Measurements from ENCODE around the gene ZSWIM1. TPM values are rescaled to one million over a fixed set of nuclear protein-coding genes. Genes with fewer than 3 reads are reported as not detected.

ZSWIM1 gene
- total and polyA plus RNA-seq, 11 donors: 3.9 to 16.3 (median 10.4) TPM

GRCh38 chr20:45835825-45836224 lies 45.2 kb upstream of the ZSWIM1 start:
- H3K27me3 ChIP-seq: no peaks in the 10 kb centered on the region
- DNase-seq (peak in 2 of 5 donors; percentile 74 to 76), ATAC-seq (peak; percentile 19 to 55 (median 37))
- H3K36me3 ChIP-seq: peaks cover 0 to 43% (median 24%) of the 10 kb centered on the region in 9 donors
- intact Hi-C loops (cut with DNase I): loop anchor here in 3 of 10 donors (2.0 to 10.0 kb wide), 2 partner anchors 55 to 99 kb away; partner anchors contain the start of genes PCIF1 (in 2 of the 3), CTSA (in 1 of the 3) and NEURL2 (in 1 of the 3)
- peak overlapping the region in 9 of 12 donors; percentile 63 to 90 (median 79) for H3K4me3 ChIP-seq
- 77 to 82% (median 81%) methylated on average over 5 of the region's 5 CpGs for WGBS, 4 donors
- peaks cover 0 to 51% (median 34%) of the 10 kb centered on the region in 12 donors for H3K4me1 ChIP-seq
- peak overlapping the region in 10 of 12 donors; percentile 91 to 99 (median 95) for H3K27ac ChIP-seq
- H3K9me3 ChIP-seq: no peaks in the 10 kb centered on the region
- TF ChIP-seq POLR2A (IDR thresholded peaks at IDR 0.05): peak in 1 of 2 donors; percentile 16
- TF ChIP-seq, protein P1, sequence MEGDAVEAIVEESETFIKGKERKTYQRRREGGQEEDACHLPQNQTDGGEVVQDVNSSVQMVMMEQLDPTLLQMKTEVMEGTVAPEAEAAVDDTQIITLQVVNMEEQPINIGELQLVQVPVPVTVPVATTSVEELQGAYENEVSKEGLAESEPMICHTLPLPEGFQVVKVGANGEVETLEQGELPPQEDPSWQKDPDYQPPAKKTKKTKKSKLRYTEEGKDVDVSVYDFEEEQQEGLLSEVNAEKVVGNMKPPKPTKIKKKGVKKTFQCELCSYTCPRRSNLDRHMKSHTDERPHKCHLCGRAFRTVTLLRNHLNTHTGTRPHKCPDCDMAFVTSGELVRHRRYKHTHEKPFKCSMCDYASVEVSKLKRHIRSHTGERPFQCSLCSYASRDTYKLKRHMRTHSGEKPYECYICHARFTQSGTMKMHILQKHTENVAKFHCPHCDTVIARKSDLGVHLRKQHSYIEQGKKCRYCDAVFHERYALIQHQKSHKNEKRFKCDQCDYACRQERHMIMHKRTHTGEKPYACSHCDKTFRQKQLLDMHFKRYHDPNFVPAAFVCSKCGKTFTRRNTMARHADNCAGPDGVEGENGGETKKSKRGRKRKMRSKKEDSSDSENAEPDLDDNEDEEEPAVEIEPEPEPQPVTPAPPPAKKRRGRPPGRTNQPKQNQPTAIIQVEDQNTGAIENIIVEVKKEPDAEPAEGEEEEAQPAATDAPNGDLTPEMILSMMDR (IDR thresholded peaks at IDR 0.05): no peak

DNA sequence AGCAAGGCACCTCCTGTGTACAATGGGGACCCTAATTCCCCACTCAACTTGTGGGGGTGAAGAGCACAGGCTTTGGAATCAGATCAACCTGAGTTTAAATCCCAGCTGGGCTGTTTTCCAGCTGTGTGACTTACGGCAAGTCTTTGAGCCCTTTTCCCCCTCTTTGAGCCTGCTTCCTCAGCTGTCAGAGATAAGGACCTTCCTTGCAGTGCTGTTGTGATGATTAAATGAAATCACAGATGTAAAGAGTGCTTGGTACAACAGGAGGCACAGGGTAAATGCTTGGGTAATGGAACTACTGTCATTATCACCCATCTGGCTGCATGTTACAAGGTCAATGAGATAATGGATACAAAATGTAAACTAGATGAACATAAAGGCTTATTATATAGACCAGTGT lies 44.2 kb upstream of the ZSWIM1 start:
- Histone ChIP-seq H3K27ac (peak overlapping the region in 5 of 12 donors; percentile 12 to 99 (median 37)), H3K4me1 (peaks cover 0 to 50% (median 38%) of the 10 kb centered on the region in 12 donors), H3K4me3 (peak overlapping the region in 1 of 12 donors; percentile 12), H3K36me3 (peaks cover 0 to 53% (median 34%) of the 10 kb centered on the region in 9 donors), H3K27me3 (no peaks in the 10 kb centered on the region), H3K9me3 (no peaks in the 10 kb centered on the region)
- ATAC-seq: no peak
- DNase-seq: no peak
- TF ChIP-seq, protein P1 (IDR thresholded peaks at IDR 0.05): no peak
- TF ChIP-seq POLR2A (IDR thresholded peaks at IDR 0.05): no peak
- 2 to 25% (median 13%) methylated on average over 1 of the region's 1 CpG for WGBS, 4 donors
- intact Hi-C loops (cut with DNase I): loop anchor here in 2 of 10 donors (10.0 kb wide), 1 partner anchor 98 kb away; the partner anchor contains the start of gene PCIF1 (in 2 of the 2)

DNA sequence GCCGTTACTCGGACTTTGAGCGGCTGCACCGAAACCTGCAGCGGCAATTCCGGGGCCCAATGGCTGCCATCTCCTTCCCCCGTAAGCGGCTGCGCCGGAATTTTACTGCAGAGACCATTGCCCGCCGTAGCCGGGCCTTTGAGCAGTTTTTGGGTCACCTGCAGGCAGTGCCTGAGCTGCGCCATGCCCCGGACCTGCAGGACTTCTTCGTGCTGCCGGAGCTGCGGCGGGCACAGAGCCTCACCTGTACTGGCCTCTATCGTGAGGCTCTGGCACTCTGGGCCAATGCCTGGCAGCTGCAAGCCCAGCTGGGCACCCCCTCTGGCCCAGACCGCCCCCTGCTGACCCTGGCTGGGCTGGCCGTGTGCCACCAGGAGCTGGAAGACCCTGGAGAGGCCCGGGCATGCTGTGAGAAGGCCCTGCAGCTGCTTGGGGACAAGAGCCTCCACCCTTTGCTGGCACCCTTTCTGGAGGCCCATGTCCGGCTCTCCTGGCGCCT lies 40.3 kb upstream of the ZSWIM1 start:
- DNase-seq (no peak), ATAC-seq (peak in 1 of 4 donors; percentile 24)
- H3K4me1 ChIP-seq: peaks cover 0 to 42% (median 30%) of the 10 kb centered on the region in 12 donors
- H3K4me3 ChIP-seq: no peak overlapping the region
- TF ChIP-seq, protein P1 (IDR thresholded peaks at IDR 0.05): no peak
- TF ChIP-seq POLR2A (IDR thresholded peaks at IDR 0.05): no peak
- 90 to 94% (median 92%) methylated on average over 15 to 25 of the region's 25 CpGs for WGBS, 4 donors
- peak overlapping the region in 2 of 12 donors; percentile 11 to 66 for H3K27ac ChIP-seq
- no peaks in the 10 kb centered on the region for H3K9me3 ChIP-seq
- peaks cover 0 to 92% (median 72%) of the 10 kb centered on the region in 9 donors for H3K36me3 ChIP-seq
- intact Hi-C loops (cut with DNase I): no loop called here
- no peaks in the 10 kb centered on the region for H3K27me3 ChIP-seq

- WGBS, 4 donors: 81 to 95% (median 91%) methylated on average over 9 to 10 of the region's 10 CpGs
- DNase-seq (no peak), ATAC-seq (peak in 3 of 4 donors; percentile 3 to 14 (median 8))
- Histone ChIP-seq H3K9me3 (no peaks in the 10 kb centered on the region), H3K4me3 (no peak overlapping the region), H3K27ac (peak overlapping the region in 7 of 12 donors; percentile 11 to 66 (median 38)), H3K27me3 (no peaks in the 10 kb centered on the region), H3K36me3 (peaks cover 0 to 100% (median 80%) of the 10 kb centered on the region in 9 donors), H3K4me1 (peaks cover 0 to 37% (median 25%) of the 10 kb centered on the region in 12 donors)
- no peak for TF ChIP-seq POLR2A (IDR thresholded peaks at IDR 0.05)
- TF ChIP-seq, protein P1 (IDR thresholded peaks at IDR 0.05): no peak
- intact Hi-C loops (cut with DNase I): no loop called here
Observed at GRCh38 chr20:45841407-45842129, 39.5 kb upstream of the ZSWIM1 start.

Measured in heart left ventricle (tissue), 16 donors.